Mesendoderm (in vitro differentiated cells): ENCODE results near the gene MACROD1.

ENCODE experiments used
- DNase-seq: peaks from one replicate; pipeline ENCODE4 v3.0.0; 2013
- H2AK5ac ChIP-seq: 2 replicates; pipeline ENCODE4 v1.6.1; 2013; ENCODE audit warnings: low read length, inconsistent platforms
- H2BK120ac ChIP-seq: 2 replicates; pipeline ENCODE4 v1.6.1; 2013; ENCODE audit warnings: low read depth, mild to moderate bottlenecking, low read length, moderate library complexity, mixed read lengths
- H2BK15ac ChIP-seq: replicated peaks from 2 replicates; pipeline ENCODE4 v1.6.1; 2013; ENCODE audit warnings: low read depth, mild to moderate bottlenecking, moderate library complexity
- H2BK5ac ChIP-seq: 2 replicates; pipeline ENCODE4 v1.6.1; 2013; ENCODE audit warnings: low read length, inconsistent platforms
- H3K18ac ChIP-seq: 2 replicates; pipeline ENCODE4 v1.6.1; 2013; ENCODE audit warnings: mild to moderate bottlenecking, low read length, mixed read lengths
- H3K23ac ChIP-seq: one replicate; pipeline ENCODE4 v1.6.1; 2013; ENCODE audit warnings: low read length
- H3K27ac ChIP-seq: 2 replicates; pipeline ENCODE4 v1.5.1; 2013; ENCODE audit warnings: low read depth, mild to moderate bottlenecking, inconsistent platforms, low read length, moderate library complexity
- H3K27me3 ChIP-seq: 2 replicates; pipeline ENCODE4 v1.6.1; 2013; ENCODE audit warnings: low read length, control low read depth, mild to moderate bottlenecking, inconsistent platforms; ENCODE audit not compliant: insufficient read depth, poor library complexity
- H3K36me3 ChIP-seq: 2 replicates; pipeline ENCODE4 v1.6.1; 2013; ENCODE audit warnings: low read length, inconsistent platforms; ENCODE audit not compliant: control insufficient read depth, insufficient read depth
- H3K4ac ChIP-seq: one replicate; pipeline ENCODE4 v1.6.1; 2013; ENCODE audit warnings: low read depth, mild to moderate bottlenecking, low read length, moderate library complexity
- H3K4me1 ChIP-seq: 2 replicates; pipeline ENCODE4 v1.6.1; 2013; ENCODE audit warnings: low read depth, low read length, inconsistent platforms; ENCODE audit not compliant: control insufficient read depth
- H3K4me2 ChIP-seq: 2 replicates; pipeline ENCODE4 v1.6.1; 2013; ENCODE audit warnings: low read length
- H3K4me3 ChIP-seq: 2 replicates; pipeline ENCODE4 v1.5.1; 2013; ENCODE audit warnings: mild to moderate bottlenecking, low read length
- H3K56ac ChIP-seq: one replicate; pipeline ENCODE4 v1.6.1; 2013; ENCODE audit warnings: low read length
- H3K79me1 ChIP-seq: 2 replicates; pipeline ENCODE4 v1.6.1; 2013; ENCODE audit warnings: low read length, inconsistent platforms
- H3K79me2 ChIP-seq: 2 replicates; pipeline ENCODE4 v1.6.1; 2013; ENCODE audit warnings: mild to moderate bottlenecking, low read length; ENCODE audit not compliant: control insufficient read depth, insufficient read depth
- H3K9ac ChIP-seq: 2 replicates; pipeline ENCODE4 v1.6.1; 2013; ENCODE audit warnings: low read length, inconsistent platforms
- H4K5ac ChIP-seq: one replicate; pipeline ENCODE4 v1.6.1; 2013; ENCODE audit warnings: low read length
- H4K8ac ChIP-seq: one replicate; pipeline ENCODE4 v1.6.1; 2013; ENCODE audit warnings: low read depth, mild to moderate bottlenecking, control low read depth, low read length, moderate library complexity
- WGBS: extraction: QIAGEN DNeasy Blood & Tissue Kit; methylation state at CpG from one replicate; pipeline ENCODE4 v1.1.7; 2013; ENCODE audit warnings: low lambda C conversion rate, missing lambda C conversion rate; ENCODE audit not compliant: insufficient coverage; ENCODE audit errors: extremely low coverage; 5-methylcytosine and 5-hydroxymethylcytosine counted together

Gene MACROD1

GRCh38 chr11:64110465-64111375 is 55.2 kb downstream of the MACROD1 start:
- H3K79me2 ChIP-seq: no peaks in the 10 kb centered on the region
- no peak overlapping the region for H3K27ac ChIP-seq
- no peaks in the 10 kb centered on the region for H3K27me3 ChIP-seq
- WGBS: no CpG with 5 or more reads among the region's 21 CpGs
- H2BK5ac ChIP-seq: no peak overlapping the region
- no peaks in the 10 kb centered on the region for H3K79me1 ChIP-seq
- no peak overlapping the region for H4K5ac ChIP-seq
- no peak overlapping the region for H4K8ac ChIP-seq
- H3K4ac ChIP-seq: no peak overlapping the region
- no peak overlapping the region for H3K56ac ChIP-seq
- H3K4me3 ChIP-seq: no peak overlapping the region
- H2AK5ac ChIP-seq: no peak overlapping the region
- no peak overlapping the region for H3K4me2 ChIP-seq
- DNase-seq: no peak
- no peak overlapping the region for H3K18ac ChIP-seq
- H2BK15ac ChIP-seq: no peak overlapping the region
- no peak overlapping the region for H3K9ac ChIP-seq
- no peaks in the 10 kb centered on the region for H3K4me1 ChIP-seq
- H3K23ac ChIP-seq: no peak overlapping the region
- H3K36me3 ChIP-seq: no peaks in the 10 kb centered on the region
- H2BK120ac ChIP-seq: no peak overlapping the region

GRCh38 chr11:64109332-64109731 is 56.6 kb downstream of the MACROD1 start:
- H3K4me1 ChIP-seq: no peaks in the 10 kb centered on the region
- no peak overlapping the region for H2BK5ac ChIP-seq
- no peak overlapping the region for H4K8ac ChIP-seq
- H3K56ac ChIP-seq: no peak overlapping the region
- no peak overlapping the region for H3K4me2 ChIP-seq
- no peak overlapping the region for H4K5ac ChIP-seq
- no peak overlapping the region for H3K23ac ChIP-seq
- H3K79me2 ChIP-seq: no peaks in the 10 kb centered on the region
- no peak overlapping the region for H2BK15ac ChIP-seq
- no peak overlapping the region for H3K4ac ChIP-seq
- H3K4me3 ChIP-seq: no peak overlapping the region
- no peaks in the 10 kb centered on the region for H3K36me3 ChIP-seq
- no peak for DNase-seq
- WGBS: no CpG with 5 or more reads among the region's 8 CpGs
- no peak overlapping the region for H3K18ac ChIP-seq
- H3K27ac ChIP-seq: no peak overlapping the region
- no peak overlapping the region for H3K9ac ChIP-seq
- H2BK120ac ChIP-seq: no peak overlapping the region
- H3K79me1 ChIP-seq: no peaks in the 10 kb centered on the region
- no peak overlapping the region for H2AK5ac ChIP-seq
- H3K27me3 ChIP-seq: no peaks in the 10 kb centered on the region

DNA sequence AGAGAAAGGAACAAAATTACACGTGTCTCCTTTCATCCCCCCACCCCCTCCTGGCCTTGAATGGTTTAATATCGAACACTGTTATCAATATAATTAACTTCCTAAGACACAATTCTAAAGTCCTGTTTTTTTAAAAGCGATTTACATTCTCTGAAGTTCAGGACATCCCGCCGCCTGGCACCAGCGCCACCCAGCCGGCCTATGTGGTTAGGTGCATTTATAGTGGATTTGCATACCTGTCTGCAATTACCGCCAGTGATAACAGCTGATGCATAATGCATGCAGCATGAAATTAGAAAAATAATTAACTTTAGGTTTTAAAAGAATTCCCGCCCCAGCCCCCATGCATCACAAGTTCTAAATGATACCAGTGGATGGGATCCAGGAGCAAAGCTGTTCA is 58.6 kb downstream of the MACROD1 start:
- no peaks in the 10 kb centered on the region for H3K79me1 ChIP-seq
- no peak overlapping the region for H2BK15ac ChIP-seq
- H3K27ac ChIP-seq: no peak overlapping the region
- H3K9ac ChIP-seq: no peak overlapping the region
- no peak overlapping the region for H3K4me2 ChIP-seq
- no peak overlapping the region for H3K4ac ChIP-seq
- no peak overlapping the region for H2BK120ac ChIP-seq
- no peak overlapping the region for H3K56ac ChIP-seq
- no peak overlapping the region for H4K5ac ChIP-seq
- no peak overlapping the region for H2AK5ac ChIP-seq
- H3K79me2 ChIP-seq: no peaks in the 10 kb centered on the region
- H3K18ac ChIP-seq: no peak overlapping the region
- H3K36me3 ChIP-seq: no peaks in the 10 kb centered on the region
- H3K27me3 ChIP-seq: no peaks in the 10 kb centered on the region
- no CpG with 5 or more reads among the region's 9 CpGs for WGBS
- H3K4me1 ChIP-seq: no peaks in the 10 kb centered on the region
- no peak overlapping the region for H4K8ac ChIP-seq
- no peak overlapping the region for H3K23ac ChIP-seq
- no peak overlapping the region for H2BK5ac ChIP-seq
- H3K4me3 ChIP-seq: no peak overlapping the region
- DNase-seq: no peak

DNA sequence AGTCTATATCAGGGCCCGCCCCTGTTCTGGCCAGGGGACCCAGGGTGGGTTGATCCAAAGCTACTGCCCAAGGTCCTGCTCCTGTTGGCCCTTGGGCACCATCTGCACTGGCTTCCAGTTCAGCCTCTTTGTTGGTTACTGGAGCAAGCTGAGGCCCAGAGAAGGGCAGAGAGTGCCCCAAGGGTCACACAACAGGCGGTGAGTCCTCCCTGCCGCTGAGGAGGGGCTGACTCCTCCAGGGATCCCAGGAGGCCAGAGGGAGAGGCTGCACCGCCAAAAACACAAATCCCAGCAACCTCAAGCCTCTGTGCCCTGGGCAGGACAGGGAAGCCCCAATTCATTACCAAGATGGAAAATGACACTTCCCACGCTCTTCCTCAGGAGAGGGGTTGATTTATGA is 61.3 kb downstream of the MACROD1 start:
- no peak overlapping the region for H3K9ac ChIP-seq
- no peak overlapping the region for H3K27ac ChIP-seq
- no peak overlapping the region for H3K18ac ChIP-seq
- no peaks in the 10 kb centered on the region for H3K79me2 ChIP-seq
- no peak overlapping the region for H2BK120ac ChIP-seq
- no peak overlapping the region for H3K56ac ChIP-seq
- no peak overlapping the region for H4K8ac ChIP-seq
- no peaks in the 10 kb centered on the region for H3K27me3 ChIP-seq
- no peak overlapping the region for H3K4me3 ChIP-seq
- H2BK15ac ChIP-seq: no peak overlapping the region
- no peak overlapping the region for H2BK5ac ChIP-seq
- no peaks in the 10 kb centered on the region for H3K36me3 ChIP-seq
- no peak for DNase-seq
- no peak overlapping the region for H2AK5ac ChIP-seq
- no peak overlapping the region for H3K4ac ChIP-seq
- no peaks in the 10 kb centered on the region for H3K79me1 ChIP-seq
- H3K4me1 ChIP-seq: no peaks in the 10 kb centered on the region
- WGBS: no CpG with 5 or more reads among the region's 5 CpGs
- H4K5ac ChIP-seq: no peak overlapping the region
- H3K23ac ChIP-seq: no peak overlapping the region
- H3K4me2 ChIP-seq: no peak overlapping the region

- H3K9ac ChIP-seq: no peak overlapping the region
- no peak overlapping the region for H3K27ac ChIP-seq
- no peak overlapping the region for H3K4ac ChIP-seq
- H2BK120ac ChIP-seq: no peak overlapping the region
- no peaks in the 10 kb centered on the region for H3K79me1 ChIP-seq
- no CpG with 5 or more reads among the region's 13 CpGs for WGBS
- no peak overlapping the region for H4K8ac ChIP-seq
- no peaks in the 10 kb centered on the region for H3K79me2 ChIP-seq
- H2BK15ac ChIP-seq: no peak overlapping the region
- H3K4me1 ChIP-seq: no peaks in the 10 kb centered on the region
- no peak for DNase-seq
- H3K56ac ChIP-seq: no peak overlapping the region
- H3K18ac ChIP-seq: no peak overlapping the region
- H3K36me3 ChIP-seq: no peaks in the 10 kb centered on the region
- H3K27me3 ChIP-seq: no peaks in the 10 kb centered on the region
- H3K4me3 ChIP-seq: no peak overlapping the region
- H2AK5ac ChIP-seq: no peak overlapping the region
- no peak overlapping the region for H3K4me2 ChIP-seq
- H3K23ac ChIP-seq: no peak overlapping the region
- no peak overlapping the region for H4K5ac ChIP-seq
- no peak overlapping the region for H2BK5ac ChIP-seq
Measured at GRCh38 chr11:64103277-64103985, 62.5 kb downstream of the MACROD1 start.
